B cell (primary cell): ENCODE results near the gene MGA. TPM values are rescaled to one million over a fixed set of nuclear protein-coding genes. Genes with fewer than 3 reads are reported as not detected.
A peak's percentile ranks its signal among the peaks of the same experiment; 100 is the strongest.

Experiments used
- ATAC-seq: fragments of 200-7000 bp; cut with Tn5 transposase; one replicate; pipeline ENCODE4 v1.10.0; 2021; ENCODE audit warnings: low read depth, mild to moderate bottlenecking, moderate number of reproducible peaks, moderate library complexity
- CTCF ChIA-PET: fragments of 350-600 bp; sonication (Branson Sonifier 250); formaldehyde crosslinking; loops from one replicate; lab custom pipeline; 2021; ENCODE audit warnings: antibody characterized with exemption, inconsistent platforms; lab: Charles Lee
- POLR2A ChIA-PET: fragments of 350-600 bp; sonication (Branson Sonifier 250); formaldehyde crosslinking; loops from one replicate; lab custom pipeline; 2021; ENCODE audit warnings: antibody characterized with exemption; lab: Charles Lee
- DNase-seq: peaks from one replicate; pipeline ENCODE4 v3.0.0; 2013
- H2AFZ ChIP-seq: 2 replicates; pipeline ENCODE4 v1.6.1; 2012; ENCODE audit warnings: mild to moderate bottlenecking, low read depth, low read length; ENCODE audit not compliant: insufficient read depth, poor library complexity, severe bottlenecking
- H3K27ac ChIP-seq, 2 donors: 1 replicate in 1 of 2; 2 replicates in 1 of 2; pipeline ENCODE4 v1.5.1; 2012 to 2013; ENCODE audit warnings: low read length in 2 of 2, mild to moderate bottlenecking in 2 of 2, moderate library complexity in 1 of 2
- H3K27me3 ChIP-seq, 4 experiments: fragments of 200-600 bp in 1 of 4; sonication (generic) in 1 of 4; replicated peaks in 1 of 4; 1 replicate in 2 of 4; 2 replicates in 2 of 4; pipeline versions ENCODE4 v1.6.1 to v1.7.0; 2013 to 2016; ENCODE audit warnings: low read length in 3 of 4, mild to moderate bottlenecking in 2 of 4, mixed read lengths in 1 of 4, moderate library complexity in 1 of 4; ENCODE audit not compliant: insufficient read depth in 4 of 4, control insufficient read depth in 3 of 4; ENCODE audit errors: control extremely low read depth in 1 of 4
- H3K36me3 ChIP-seq, 2 experiments: replicated peaks in 1 of 2; 1 replicate in 1 of 2; 2 replicates in 1 of 2; pipeline versions ENCODE4 v1.6.1 to v1.7.1; 2013; ENCODE audit warnings: low read length in 1 of 2; ENCODE audit not compliant: insufficient read depth in 2 of 2, control insufficient read depth in 1 of 2; ENCODE audit errors: control extremely low read depth in 1 of 2, extremely low read depth in 1 of 2
- H3K4me1 ChIP-seq, 2 donors: fragments of 200-600 bp in 1 of 2; sonication (generic) in 1 of 2; 1 replicate in 1 of 2; 2 replicates in 1 of 2; pipeline versions ENCODE4 v1.5.1 to v1.6.1; 2013 to 2017; ENCODE audit warnings: low read length in 2 of 2; ENCODE audit not compliant: control insufficient read depth in 2 of 2, insufficient read depth in 2 of 2
- H3K4me2 ChIP-seq: replicated peaks from 2 replicates; pipeline ENCODE3; 2012; ENCODE audit warnings: mild to moderate bottlenecking, low read depth, low read length; ENCODE audit not compliant: poor library complexity, severe bottlenecking
- H3K4me3 ChIP-seq, 5 experiments: fragments of 200-600 bp in 1 of 5; sonication (generic) in 1 of 5; 1 replicate in 3 of 5; 2 replicates in 2 of 5; pipeline versions ENCODE4 v1.5.1 to v1.7.0; 2011 to 2016; ENCODE audit warnings: low read length in 4 of 5, mild to moderate bottlenecking in 4 of 5, low read depth in 2 of 5, control low read depth in 1 of 5, moderate library complexity in 1 of 5; ENCODE audit not compliant: insufficient read depth in 1 of 5; ENCODE audit errors: control extremely low read depth in 1 of 5, extremely low read depth in 1 of 5
- H3K79me2 ChIP-seq: fragments of 200-600 bp; sonication (generic); one replicate; pipeline ENCODE4 v1.6.0; 2016; ENCODE audit warnings: low read length; ENCODE audit not compliant: control insufficient read depth, insufficient read depth
- H3K9ac ChIP-seq: fragments of 200-600 bp; sonication (generic); 2 replicates; pipeline ENCODE4 v1.6.1; 2017; ENCODE audit warnings: mild to moderate bottlenecking, low read length, moderate library complexity
- H3K9me3 ChIP-seq, 3 donors: one replicate each; pipeline versions ENCODE4 v1.6.1 to v1.7.1; 2013; ENCODE audit warnings: low read length in 2 of 3; ENCODE audit not compliant: control insufficient read depth in 2 of 3, insufficient read depth in 1 of 3; ENCODE audit errors: control extremely low read depth in 1 of 3
- H4K20me1 ChIP-seq: 2 replicates; pipeline ENCODE4 v1.6.0; 2012; ENCODE audit warnings: mild to moderate bottlenecking, low read length; ENCODE audit not compliant: insufficient read depth, control insufficient read depth, poor library complexity, severe bottlenecking
- H3K27ac Mint-ChIP-seq: one replicate; pipeline ENCODE4 v1.8.0; 2021; ENCODE audit warnings: mixed read lengths
- H3K27me3 Mint-ChIP-seq: one replicate; pipeline ENCODE4 v1.8.0; 2021; ENCODE audit warnings: mixed read lengths
- H3K4me1 Mint-ChIP-seq: one replicate; pipeline ENCODE4 v1.8.0; 2021; ENCODE audit warnings: mixed read lengths
- H3K4me3 Mint-ChIP-seq: one replicate; pipeline ENCODE4 v1.8.0; 2021; ENCODE audit warnings: mixed read lengths
- H3K9me3 Mint-ChIP-seq: one replicate; pipeline ENCODE4 v1.8.0; 2022; ENCODE audit warnings: mixed read lengths; ENCODE audit not compliant: insufficient read depth
- EZH2 ChIP-seq: IDR thresholded peaks from 2 replicates; pipeline ENCODE4 v1.6.1; 2012; ENCODE audit warnings: borderline replicate concordance, low read depth, mild to moderate bottlenecking, moderate library complexity, low read length; ENCODE audit not compliant: insufficient read depth, poor library complexity, severe bottlenecking
- WGBS: methylation state at CpG from one replicate; pipeline ENCODE4 v1.1.5; 2013; ENCODE audit warnings: missing lambda C conversion rate; ENCODE audit not compliant: insufficient coverage; 5-methylcytosine and 5-hydroxymethylcytosine counted together
- intact Hi-C: fragments of 100-400 bp; cut with micrococcal nuclease; formaldehyde crosslinking; loops from one replicate; pipeline ENCODE4 v1.10.0; 2022
- polyA plus RNA-seq: library from polyadenylated mRNA; depleted of rRNA; stranded (reverse); fragments of >200 nt; gene quantifications from 2 replicates; pipeline ENCODE4 v1.2.3, GENCODE V29; 2012
- total RNA-seq, 2 donors: library from RNA; stranded (reverse); fragments of 120-200 nt in 1 of 2; gene quantifications; 1 replicate in 1 of 2; 2 replicates in 1 of 2; pipeline versions ENCODE4 v1.2.3 to v1.2.4, GENCODE V29; 2013 to 2022
- TF ChIP-seq, protein P1 (sequence below): fragments of 200-600 bp; IDR thresholded peaks from one replicate; pipeline ENCODE4 v1.8.0; 2022; ENCODE audit warnings: antibody characterized with exemption, mild to moderate bottlenecking

Gene MGA
- total and polyA plus RNA-seq, 2 donors (not counting 1 experiment from before 2014, with no cell fraction given) = 5.4 to 79.7 TPM

DNA sequence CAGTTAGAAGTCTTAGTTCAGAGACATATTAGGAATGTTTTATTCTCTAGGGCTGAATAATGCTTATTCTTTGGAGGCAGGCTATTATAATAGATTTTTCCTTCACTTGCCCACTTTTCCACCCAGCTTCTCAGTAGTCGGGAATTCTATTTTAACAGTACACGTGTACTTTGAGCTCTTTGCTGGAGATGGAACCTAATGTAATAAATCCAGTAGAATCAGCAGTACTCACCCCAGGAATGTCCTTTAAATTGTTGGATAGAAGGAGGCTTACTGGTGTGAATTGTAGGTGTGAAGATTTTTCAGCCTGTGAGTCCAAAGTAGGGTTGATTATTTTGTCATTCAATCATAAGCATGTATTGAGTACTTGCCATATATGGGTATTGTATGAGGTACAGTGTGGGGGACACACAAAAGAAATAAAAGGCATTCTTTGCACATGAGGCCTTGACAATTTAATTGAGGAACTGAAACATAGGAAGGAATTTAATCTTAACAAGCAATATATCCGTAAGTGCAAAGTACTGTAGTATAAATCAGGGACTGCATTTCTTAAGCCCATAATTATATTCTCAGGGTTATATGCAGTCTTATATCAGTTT is 29.5 kb upstream of the MGA start:
- no peaks in the 10 kb centered on the region for H3K27me3 ChIP-seq
- Mint-ChIP-seq H3K27ac (no peak overlapping the region), H3K9me3 (no peaks in the 10 kb centered on the region), H3K27me3 (no peaks in the 10 kb centered on the region), H3K4me1 (peaks cover 23% of the 10 kb centered on the region), H3K4me3 (no peak overlapping the region)
- H3K4me3 ChIP-seq = no peak overlapping the region
- no peaks in the 10 kb centered on the region for H3K36me3 ChIP-seq
- H3K4me1 ChIP-seq = peaks cover 13 to 14% of the 10 kb centered on the region in 2 donors
- H4K20me1 ChIP-seq = no peaks in the 10 kb centered on the region
- H3K79me2 ChIP-seq = no peaks in the 10 kb centered on the region
- intact Hi-C loops = no loop called here
- no CpG with 5 or more reads among the region's 3 CpGs for WGBS
- H3K27ac ChIP-seq = no peak overlapping the region
- ChIA-PET CTCF (no interaction called here), POLR2A (no interaction called here)
- H3K4me2 ChIP-seq = no peak overlapping the region
- ATAC-seq = no peak
- no peak overlapping the region for H2AFZ ChIP-seq
- TF ChIP-seq EZH2 = no peak
- TF ChIP-seq, protein P1, sequence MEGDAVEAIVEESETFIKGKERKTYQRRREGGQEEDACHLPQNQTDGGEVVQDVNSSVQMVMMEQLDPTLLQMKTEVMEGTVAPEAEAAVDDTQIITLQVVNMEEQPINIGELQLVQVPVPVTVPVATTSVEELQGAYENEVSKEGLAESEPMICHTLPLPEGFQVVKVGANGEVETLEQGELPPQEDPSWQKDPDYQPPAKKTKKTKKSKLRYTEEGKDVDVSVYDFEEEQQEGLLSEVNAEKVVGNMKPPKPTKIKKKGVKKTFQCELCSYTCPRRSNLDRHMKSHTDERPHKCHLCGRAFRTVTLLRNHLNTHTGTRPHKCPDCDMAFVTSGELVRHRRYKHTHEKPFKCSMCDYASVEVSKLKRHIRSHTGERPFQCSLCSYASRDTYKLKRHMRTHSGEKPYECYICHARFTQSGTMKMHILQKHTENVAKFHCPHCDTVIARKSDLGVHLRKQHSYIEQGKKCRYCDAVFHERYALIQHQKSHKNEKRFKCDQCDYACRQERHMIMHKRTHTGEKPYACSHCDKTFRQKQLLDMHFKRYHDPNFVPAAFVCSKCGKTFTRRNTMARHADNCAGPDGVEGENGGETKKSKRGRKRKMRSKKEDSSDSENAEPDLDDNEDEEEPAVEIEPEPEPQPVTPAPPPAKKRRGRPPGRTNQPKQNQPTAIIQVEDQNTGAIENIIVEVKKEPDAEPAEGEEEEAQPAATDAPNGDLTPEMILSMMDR = no peak
- H3K9ac ChIP-seq = no peak overlapping the region
- DNase-seq = peak; percentile 19
- H3K9me3 ChIP-seq = no peaks in the 10 kb centered on the region

DNA sequence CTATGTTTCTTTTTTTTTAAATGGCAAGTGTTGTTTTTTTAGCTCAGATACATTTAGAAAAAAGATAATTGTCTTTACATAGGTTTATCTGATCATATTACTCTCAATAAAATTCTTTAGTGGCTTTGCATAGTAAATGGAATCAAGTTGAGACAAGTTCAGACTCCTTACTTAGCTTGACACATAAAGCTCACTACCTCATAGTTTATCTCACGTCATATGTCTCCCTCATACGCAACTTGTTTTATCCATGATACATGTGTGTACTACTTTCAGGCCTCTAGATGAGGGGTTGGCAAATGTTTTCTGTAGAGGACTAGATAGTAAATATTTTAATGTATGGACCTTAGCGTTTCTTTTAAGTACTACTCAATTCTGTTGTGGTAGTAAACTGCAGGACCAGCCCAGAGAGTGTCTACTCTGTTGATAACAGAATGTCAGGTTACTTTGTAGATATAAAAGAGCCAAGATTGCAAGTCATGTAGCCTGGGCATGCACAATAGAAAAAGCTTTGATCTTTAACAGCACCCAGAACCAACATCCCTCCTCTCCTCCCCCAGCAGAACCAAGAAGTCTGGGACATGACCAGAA is 28.2 kb upstream of the MGA start:
- CTCF ChIA-PET = interaction anchor here (0.8 kb wide), 1 partner anchor 64 kb away, joined by 3 read pairs; no protein-coding TSS in a partner anchor
- WGBS = 100% methylated on average over 1 of the region's 3 CpGs
- intact Hi-C loops = no loop called here

More for the DNA sequence above, 28.2 kb upstream of the MGA start:
- TF ChIP-seq, protein P1 = no peak
- TF ChIP-seq EZH2 = no peak
- Mint-ChIP-seq H3K27ac (no peak overlapping the region), H3K4me3 (no peak overlapping the region), H3K27me3 (no peaks in the 10 kb centered on the region), H3K4me1 (peaks cover 23% of the 10 kb centered on the region), H3K9me3 (no peaks in the 10 kb centered on the region)
- DNase-seq = no peak
- no peak for ATAC-seq
- H3K4me1 ChIP-seq = peaks cover 13 to 14% of the 10 kb centered on the region in 2 donors
- no peaks in the 10 kb centered on the region for H3K9me3 ChIP-seq
- POLR2A ChIA-PET = no interaction called here
- no peak overlapping the region for H3K27ac ChIP-seq
- H3K4me3 ChIP-seq = no peak overlapping the region
- H3K27me3 ChIP-seq = no peaks in the 10 kb centered on the region
- H4K20me1 ChIP-seq = no peaks in the 10 kb centered on the region
- H3K4me2 ChIP-seq = no peak overlapping the region
- no peak overlapping the region for H2AFZ ChIP-seq
- no peak overlapping the region for H3K9ac ChIP-seq
- no peaks in the 10 kb centered on the region for H3K36me3 ChIP-seq
- no peaks in the 10 kb centered on the region for H3K79me2 ChIP-seq
